HG03457 (cell line): ENCODE results near the gene CDYL.

Source experiments
- ATAC-seq: cut with Tn5 transposase; IDR thresholded peaks from one replicate; pipeline ENCODE4 v1.9.1; 2021; ENCODE audit warnings: moderate number of reproducible peaks; ENCODE audit not compliant: unreplicated experiment

CDYL gene

DNA sequence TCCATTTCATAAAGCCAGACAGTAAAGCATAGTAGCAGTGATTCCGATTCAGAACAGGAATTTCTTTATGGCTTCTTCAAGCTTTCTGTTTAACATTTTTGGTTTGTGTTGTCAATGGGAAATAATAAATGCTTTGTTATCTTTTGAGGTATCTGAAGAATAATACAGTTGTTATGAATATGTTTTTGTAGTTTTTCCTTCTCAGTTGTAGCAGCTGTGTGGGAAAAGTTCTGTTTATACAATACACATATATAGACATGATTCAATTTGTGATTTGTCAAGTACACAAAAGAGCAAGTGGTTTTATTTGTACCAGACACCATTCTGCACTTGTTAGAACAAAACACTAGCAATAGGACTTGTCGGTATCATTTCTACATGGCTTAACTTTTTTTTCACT, 96.6 kb downstream of the CDYL start:
- ATAC-seq = no peak

DNA sequence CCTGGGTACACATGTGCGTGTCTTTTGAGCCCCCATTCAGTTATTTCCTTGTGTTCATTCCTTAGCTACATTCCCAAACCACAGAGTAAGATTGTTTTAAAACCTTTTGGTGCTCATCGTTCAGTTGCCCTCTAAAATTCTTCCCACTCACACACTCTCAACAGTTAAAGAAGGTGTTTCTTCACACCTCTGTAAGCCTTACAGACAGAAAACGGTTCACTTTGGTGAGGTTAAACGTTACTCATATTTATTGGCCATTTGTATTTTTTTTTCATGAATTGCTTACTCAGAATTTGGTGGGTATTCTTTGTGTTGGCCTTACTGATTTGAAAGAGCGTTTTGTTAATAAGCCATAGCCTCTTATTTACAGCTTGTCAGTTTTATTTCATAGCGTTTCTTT, 97.7 kb downstream of the CDYL start:
- ATAC-seq = no peak

DNA sequence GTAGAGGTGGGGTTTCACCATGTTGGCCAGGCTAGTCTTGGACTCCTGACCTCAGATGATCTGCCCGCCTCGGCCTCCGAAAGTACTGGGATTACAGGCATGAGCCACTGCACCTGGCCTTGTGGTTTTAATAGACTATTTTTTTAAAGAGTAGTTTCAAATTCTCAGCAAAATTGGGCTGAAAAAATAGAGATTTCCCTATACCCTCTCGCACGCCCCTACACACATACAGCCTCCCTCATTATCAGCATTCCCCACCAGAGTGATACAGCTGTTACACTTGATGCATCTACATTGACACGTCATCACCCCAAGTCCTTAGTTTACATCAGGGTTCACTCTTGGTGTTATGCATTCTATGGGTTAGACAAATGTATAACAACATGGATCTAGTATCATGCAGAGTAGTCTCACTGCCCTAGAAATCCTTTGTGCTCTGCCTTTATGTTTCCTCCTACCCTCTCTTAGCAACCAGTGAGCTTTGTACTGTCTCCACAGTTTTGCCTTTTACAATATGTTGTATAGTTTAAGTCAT, 103.6 kb downstream of the CDYL start:
- peak; percentile 69 for ATAC-seq

DNA sequence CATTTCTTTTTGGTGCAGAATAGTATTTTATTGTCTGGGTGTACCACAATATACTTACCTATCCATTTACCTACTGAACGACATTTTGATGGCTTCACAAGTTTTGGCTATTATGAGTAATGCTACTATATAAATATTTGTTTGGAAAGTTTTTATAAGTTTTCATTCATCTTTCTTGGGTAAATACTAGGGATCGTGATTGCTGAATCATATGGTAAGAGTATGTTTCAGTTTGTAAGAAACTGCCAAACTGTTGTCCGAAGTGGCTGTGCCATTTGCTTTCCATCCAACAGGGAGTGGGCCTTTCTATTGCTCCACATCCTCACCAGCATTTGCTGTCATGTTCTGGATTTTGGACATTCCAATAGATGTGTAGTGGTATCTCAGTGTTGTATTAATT, 104.2 kb downstream of the CDYL start:
- no peak for ATAC-seq

DNA sequence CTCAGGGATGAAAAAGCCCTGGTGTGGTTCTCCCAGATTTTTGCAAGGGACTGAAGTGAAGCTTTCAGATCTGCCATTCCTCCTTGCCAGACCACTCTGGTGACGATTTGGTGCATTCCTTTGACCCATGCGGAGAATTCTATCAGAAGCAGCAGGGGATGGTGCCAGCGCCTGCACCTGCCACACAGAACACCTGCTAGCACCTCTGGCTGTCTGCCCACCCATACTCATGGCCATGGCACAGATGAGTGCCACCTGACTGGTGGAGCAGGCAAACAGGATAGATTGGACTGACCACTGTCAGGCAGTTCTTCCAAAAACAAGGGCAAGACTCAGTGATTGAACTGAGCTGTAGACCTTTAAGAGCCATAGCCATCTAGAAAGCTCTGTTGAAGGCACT, 107.1 kb downstream of the CDYL start:
- ATAC-seq = no peak

DNA sequence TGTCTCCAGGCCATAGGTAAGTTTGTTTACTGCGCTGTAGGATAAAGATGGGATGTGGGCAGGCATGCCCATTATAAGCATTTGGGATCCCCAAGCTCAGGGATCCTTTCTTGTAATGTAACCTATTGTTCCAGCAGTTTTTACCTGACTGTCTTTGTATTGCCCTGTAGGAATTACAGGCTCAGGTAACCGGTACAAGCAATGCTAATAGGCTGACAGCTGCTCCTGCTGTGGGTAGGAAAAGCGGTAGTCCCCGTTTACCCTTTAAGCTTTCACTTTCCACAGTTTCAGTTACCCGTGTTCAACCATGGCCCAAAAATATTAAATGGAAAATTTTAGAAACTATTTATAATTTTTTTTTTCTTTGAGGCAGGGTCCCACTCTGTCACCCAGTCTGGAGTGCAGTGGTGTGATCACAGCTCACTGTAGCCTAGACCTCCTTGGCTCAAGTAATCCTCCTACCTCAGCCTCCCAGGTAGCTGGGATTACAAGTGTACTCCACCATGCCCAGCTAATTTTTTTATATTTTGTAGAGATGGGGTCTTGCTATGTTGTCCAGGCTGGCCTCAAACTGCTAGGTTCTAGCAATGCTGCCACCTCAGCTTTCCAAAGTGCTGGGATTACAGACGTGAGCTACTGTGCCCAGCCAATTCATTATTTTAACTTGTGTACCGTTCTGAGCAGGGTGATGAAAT, 108.6 kb downstream of the CDYL start:
- no peak for ATAC-seq

DNA sequence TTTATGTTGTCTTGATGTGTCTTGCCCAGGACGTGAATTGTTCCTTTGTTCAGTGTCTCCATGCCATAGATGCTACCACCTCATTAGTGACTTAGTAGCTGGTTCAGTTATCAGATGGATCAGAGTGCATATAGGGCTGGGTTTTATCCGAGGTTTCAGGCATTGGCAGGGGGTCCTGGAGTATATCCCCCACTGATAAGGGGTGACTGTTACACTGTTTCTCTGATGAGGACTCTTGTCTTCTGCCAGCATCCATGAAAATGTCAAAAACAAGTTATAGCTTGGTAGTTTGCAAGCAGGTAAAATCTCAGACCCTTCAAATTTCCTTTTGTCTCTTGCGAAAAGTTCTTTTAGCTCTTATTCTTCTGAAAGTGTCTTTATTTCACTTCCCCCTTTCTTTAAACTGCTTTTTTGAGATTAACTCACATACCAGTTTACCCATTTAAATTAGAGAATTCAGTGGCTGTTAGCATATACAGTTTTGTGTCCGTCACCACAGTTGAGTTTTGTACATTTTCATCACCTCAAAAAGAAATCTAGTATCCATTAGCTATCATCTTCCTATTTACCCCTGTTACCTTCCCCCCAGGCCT, 109.2 kb downstream of the CDYL start:
- no peak for ATAC-seq

DNA sequence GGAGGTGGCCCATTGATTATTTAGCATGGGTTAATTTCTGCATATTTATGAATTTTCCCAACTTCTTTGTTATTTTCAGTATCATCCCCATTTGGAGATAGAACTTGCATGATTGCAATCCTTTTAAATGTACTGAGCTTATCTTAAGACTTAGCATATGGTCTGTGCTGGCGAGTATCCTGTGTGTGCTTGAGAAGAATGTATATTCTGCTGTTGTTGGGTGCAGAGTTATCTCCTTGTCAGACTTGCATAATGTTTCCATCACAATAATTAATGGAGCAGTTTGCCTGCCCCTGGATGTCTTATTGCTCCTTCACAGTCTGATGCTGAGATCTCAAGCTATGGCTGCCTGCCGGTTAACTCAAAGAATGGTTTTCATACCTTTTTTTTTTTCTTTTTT, 112.6 kb downstream of the CDYL start:
- ATAC-seq = no peak

DNA sequence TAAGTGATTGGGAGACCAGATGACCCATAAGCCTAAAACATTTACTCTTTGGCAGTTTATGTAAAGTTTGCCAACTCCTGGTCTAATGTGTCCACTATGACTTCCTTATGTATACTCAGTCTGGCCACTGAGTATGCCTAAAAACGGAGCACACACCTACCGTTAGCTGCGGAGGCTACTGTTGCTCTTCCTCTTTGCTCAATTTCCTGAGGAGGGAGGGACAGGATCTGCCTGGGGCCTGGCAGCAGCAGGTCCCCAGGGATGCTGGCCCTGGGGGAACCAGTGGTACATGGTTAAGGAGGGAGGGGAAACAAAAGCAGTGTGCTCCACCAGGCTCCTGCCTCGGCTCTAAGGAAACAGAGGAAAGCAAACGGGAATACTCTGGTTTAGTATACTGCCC, 113.5 kb downstream of the CDYL start:
- ATAC-seq = no peak

DNA sequence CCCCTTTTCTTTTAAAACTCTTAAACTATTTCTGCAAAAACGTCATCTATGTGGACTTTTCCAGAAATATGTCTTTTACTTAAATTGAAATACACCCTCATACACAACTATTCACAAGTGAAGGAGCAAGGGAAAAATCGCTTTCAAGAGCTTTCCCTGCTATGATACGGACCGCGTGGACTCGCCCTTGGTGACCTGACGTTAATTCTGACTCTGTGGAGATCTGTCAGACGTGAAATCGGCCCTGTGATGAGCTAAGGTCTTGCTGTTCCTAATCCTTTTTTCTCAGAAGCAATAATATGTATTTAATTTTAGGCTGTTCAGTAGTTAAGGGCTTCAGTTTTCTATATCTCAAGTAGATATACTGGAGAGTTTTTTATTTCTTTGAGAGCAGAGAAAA, 114.0 kb downstream of the CDYL start:
- no peak for ATAC-seq

DNA sequence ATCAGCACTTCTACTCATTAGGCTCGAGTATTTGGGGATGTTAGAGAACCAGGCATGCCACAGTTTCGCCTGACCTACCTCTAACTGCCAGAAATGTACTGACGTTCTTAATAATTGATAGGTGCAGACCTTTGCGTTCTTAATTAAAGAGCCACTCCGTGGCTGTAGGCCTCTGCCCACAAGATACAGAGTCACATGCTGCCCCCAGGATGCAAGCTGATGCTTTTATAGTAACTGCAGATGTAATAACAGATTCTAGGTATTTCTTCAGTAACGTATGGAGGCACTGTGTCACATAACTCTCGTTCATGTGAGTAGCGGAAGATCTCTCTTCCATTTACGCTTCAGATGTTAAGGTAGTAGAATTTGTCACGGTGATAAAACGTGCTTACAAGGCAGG, 114.4 kb downstream of the CDYL start:
- ATAC-seq = no peak

DNA sequence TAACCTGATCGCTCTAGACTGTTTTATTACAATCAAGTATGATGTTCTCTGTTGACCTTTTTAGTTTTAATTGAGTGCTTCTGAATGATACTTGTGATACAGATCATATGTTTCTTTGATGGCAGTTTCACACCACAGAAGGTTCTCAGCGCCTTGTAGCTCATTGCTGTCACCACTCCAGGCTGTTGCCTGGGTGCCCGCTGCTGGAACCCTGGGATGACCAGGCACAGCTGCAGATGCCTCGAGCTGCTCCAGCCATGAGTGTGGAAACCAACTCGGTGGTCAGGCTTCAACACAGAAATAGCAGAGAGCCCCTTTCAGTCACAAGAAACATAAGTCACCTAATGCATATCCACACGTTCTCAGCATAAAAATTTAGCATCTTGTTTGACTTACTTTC, 114.9 kb downstream of the CDYL start:
- ATAC-seq = no peak

DNA sequence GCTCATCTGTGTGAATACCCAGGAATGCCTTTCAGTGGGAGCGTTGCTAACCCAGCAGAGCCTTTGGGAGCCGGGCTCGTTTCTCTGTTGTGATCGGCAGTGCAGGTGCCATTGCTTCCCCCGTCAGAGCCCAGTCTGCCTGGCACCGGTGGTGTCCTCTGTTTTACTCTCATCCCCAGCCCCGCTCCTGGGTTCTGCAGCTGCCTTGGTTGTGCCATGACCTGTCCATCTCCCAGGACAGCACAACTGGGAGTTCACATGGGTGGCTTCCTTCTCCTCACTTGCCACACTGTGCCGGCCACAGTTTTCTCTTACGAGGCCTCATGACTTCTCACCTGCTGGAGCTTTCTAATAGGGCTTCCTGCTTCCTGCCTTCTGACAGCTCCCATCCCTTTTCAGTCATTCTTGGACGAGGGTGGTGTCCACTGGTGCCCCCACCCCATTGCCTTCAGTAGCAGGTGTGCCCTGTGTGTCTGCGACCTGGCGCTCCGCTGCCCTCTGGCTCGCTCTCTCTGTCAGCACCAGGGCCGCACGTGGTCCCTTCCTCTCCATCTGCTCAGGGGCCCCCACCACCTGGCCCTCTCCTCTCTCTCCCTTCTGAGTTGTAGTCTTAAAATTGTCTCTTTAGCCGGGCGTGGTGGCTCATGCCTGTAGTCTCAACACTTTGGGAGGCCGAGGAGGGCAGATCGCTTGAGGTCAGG, 116.7 kb downstream of the CDYL start:
- ATAC-seq = no peak

DNA sequence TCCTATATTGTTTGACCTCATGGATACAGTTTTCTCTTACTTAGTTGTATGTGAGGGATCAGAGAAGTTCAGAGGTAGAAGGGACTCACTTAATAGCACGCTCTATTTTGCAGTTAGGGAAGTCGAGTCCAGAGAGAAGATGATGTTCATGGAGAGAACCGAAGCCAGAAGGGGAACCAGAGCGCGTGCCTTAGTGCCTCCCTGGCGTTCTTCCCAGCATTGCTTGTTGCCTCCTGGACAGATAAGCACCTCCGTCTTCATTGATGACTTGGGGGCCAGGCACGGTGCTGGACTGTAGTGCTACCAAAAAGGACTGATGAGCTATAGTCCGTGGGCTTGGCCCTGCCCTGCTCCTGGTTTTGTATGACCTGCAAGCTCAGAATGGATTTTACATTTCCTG, 117.8 kb downstream of the CDYL start:
- no peak for ATAC-seq

DNA sequence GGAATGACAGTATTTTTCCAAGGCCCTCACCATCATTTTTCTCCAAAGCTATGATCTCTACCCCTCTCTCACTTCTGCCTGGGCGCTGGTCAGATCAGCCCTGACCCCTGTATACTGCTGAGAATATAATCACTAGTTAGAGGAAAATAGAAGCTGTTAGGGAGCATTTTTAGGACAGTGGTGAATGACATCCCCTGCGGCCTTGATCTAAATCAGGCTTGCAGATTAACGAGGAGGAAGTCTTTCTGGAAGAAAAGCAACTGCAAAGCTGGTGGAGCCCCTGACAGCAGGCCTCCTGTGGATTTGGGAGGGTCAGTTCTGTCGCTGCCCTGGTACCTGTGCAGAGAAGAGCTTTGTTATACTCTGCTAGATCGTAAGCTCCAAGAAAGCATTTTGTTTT, 119.8 kb downstream of the CDYL start:
- no peak for ATAC-seq

DNA sequence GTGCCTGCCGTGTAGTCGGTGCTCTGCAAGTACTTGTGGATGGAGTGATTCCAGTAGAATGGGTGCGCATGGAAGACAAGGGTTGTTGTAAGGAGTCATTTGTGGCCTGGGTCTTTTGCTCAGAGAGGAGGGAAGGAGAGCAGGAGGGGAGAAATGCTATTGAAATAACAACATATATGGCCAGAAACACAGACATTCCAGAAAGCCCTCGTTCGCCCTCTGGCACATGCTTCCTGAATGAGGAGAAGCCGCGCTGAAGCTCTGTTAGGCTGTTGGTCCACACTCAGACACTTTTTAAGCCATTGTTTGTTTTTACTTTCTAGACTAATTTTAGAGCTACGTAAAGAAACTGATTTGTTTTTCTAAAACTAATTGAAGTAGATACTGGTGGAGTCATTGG, 120.2 kb downstream of the CDYL start:
- no peak for ATAC-seq

DNA sequence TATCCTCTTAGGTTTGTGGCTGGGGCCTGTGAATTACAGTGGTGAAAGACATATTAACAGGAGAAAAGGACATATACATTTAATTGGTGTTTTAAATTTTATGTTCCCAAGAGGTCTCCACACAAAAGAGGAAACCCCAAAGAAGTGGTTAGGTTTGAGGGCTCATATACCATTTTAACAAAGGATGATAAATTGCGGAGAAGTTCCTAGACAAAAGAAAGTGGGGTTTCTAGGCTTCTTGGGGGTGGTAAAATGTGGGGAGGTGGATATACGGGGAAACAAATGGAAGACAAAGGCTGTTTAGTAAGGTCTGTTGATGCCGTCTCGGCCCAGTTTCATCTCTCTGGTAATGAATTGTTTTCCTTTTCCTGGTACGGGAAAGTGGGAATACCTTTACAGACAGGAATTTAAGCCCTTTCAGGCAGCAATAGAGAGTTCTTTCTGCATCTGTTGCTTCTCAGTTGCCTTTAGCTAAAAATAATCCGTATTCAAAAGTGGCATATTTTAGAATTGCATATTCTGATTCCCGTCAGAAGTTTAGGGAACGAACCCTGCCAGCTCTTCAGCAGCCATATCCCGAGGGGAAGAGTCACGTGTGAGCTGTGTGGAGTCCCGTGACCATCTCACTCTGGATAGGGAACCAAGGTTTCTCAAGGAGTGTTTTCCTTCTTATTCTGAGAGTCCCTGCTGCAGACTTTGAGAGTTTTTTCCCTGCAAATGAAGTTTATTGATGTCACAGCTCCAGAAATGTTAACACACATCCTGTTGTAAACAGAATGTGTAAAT, 123.2 kb downstream of the CDYL start:
- ATAC-seq = no peak

DNA sequence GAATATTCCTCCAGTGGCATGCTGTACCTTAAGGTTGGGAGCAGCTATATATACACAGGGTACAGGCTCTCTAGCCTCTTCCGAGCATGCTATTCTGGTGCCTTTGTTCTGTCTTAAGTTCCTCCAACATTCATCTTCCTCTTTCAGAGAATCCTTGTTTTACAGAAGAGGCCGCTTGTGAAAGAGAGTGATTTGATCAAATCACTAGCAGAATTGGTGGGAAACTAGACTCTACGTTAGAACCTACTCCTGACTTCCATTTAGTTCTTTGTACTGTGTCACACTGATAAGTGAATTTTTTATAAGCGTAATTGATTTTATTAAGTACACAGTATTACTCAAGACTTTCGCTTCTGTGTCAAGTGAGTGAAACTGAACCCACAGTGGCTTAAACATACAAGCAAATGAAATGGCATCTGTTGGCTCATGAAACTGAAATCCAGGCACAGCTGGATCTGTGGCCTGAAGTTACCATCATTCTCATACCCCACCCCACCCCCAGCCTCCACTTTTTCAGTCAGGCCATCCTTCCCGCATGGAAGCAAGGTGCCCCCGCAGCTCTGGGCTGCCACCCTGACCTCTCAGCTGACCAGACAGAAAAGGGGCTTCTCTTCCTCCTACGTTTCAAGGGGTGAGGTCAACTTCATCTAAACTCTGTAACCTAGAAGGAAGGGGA, 125.3 kb downstream of the CDYL start:
- ATAC-seq = no peak

DNA sequence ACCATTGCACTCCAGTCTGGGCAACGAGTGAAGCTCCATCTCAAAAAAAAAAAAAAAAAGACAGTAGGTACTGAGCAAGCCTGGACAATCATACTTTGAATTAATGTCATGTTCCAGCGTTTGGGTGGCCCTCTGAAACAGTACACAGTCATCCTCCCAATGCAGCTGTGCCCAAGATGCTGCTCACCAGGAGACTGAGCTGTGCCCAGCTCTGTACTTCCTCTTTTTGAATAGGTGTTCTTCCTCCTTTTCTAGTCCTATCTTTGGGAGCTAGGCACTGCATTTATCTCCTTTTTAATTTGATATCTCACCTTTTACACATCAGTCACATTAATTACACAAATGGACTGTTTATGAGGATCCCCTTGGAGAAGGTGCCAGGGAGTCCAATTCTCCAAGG, 126.2 kb downstream of the CDYL start:
- no peak for ATAC-seq

DNA sequence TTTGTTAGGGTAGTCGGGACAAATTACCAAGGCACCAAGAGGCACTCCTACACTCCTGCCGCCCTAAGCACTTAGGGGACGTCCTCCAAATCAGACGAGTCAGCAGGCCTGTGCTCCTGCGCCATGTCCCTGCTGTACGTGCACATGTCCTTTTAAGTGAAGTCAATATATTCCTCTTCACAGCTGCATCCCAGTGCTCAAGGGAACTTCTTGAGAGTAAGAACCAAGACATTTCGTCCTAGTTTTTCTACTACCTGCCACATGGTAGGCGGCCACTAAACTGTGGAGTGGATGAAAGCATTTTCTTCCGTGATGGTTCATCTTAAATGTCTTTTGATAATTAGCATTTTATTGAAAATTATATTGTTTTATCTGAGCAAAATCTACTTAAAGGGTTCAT, 126.9 kb downstream of the CDYL start:
- no peak for ATAC-seq
